GM21576 (cell line): ENCODE measurements around the gene DOK5.

Experiments used
- ATAC-seq: cut with Tn5 transposase; IDR thresholded peaks from one replicate; pipeline ENCODE4 v1.9.1; 2021; ENCODE audit warnings: mild to moderate bottlenecking, moderate library complexity; ENCODE audit not compliant: unreplicated experiment

DOK5 gene

DNA sequence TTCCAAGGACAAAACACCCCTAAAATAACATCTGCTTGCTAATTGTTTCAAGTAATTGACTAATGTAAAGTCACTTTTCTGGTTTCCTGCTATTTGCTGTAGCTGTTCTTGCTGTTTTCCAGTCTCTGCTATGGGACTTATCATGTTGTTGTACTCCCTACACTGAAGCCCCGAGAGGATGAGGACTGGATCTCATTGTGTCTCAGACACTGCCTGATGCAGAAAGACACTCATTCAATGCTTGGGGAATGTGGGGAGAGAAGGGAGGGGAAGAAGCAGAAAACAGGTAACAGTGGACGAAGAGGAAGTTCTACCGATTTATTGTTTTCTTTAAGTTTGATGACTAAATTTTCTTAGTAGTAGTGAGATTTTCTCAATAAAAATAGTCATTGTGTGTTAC lies 79.8 kb downstream of the DOK5 start:
- ATAC-seq: no peak

DNA sequence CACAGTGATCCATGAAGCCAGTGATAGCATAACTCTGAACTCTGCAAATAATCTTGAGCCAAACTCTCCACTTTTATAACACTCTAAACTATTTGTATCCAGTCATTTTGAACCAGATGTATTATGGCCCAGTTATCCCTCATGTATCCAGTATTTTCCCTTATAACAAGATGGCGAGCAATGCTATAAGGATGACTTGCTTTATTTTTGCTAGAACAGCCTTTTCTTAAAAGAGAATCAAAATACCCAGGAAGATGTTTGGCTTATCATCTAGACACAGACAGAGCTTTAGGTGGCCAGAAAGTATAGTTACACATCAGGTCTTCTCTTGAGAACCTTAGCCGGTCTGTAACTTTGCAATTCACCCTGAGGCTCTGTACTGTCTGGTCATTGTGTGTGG lies 81.0 kb downstream of the DOK5 start:
- ATAC-seq: no peak

DNA sequence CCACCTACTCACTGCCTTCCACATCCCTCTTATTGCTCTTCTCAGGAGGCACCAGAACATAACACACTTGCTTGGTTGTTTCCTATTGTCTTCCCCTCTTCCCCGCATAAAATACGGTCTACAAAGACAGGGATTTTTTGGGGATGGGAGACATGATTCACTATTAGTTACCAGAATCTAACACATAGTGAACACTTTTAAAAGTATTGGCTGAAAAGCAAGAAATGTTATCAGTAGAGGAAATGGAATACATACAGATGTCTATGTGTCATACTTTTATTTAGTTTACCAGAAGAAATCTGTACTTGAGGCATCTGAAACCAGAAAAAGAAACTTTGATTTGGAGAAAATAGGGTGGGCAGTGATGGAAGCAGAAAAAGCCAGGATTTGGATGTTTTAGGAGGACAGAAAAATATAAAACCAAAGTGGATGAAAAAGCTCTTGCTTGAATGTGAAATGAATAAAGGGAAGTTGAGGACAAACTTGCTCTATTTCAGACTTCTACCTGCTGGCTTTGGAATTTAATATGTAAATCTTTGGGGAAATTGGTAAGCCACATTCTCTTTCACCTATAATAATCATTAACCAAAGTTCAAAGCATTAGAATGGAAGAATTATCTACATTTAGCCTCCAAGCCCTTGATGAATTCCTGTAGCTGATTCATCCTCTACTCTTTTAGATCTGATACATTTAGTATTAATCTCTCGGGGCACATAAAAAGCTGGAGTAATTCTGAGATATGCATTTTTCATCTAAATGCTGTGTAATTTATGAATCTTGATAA lies 82.6 kb downstream of the DOK5 start:
- ATAC-seq: no peak

DNA sequence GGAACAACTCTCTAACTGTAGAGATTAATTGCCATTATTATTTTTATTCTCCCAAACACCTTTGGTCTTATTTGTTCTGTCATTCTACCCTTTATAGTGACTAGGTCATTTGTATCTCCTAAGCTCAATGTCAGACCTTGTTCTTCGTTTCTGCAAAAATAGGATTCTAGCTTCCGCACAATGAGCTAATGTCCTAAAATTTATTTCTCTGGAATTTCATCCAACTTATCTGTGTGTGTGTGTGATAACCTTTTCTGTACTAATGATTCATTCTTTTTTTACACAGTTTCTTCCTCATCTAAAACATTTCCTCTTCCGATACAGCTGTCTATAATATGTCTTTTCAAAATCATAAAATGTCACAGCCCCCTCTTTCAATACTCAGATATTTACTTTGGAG lies 84.5 kb downstream of the DOK5 start:
- no peak for ATAC-seq

DNA sequence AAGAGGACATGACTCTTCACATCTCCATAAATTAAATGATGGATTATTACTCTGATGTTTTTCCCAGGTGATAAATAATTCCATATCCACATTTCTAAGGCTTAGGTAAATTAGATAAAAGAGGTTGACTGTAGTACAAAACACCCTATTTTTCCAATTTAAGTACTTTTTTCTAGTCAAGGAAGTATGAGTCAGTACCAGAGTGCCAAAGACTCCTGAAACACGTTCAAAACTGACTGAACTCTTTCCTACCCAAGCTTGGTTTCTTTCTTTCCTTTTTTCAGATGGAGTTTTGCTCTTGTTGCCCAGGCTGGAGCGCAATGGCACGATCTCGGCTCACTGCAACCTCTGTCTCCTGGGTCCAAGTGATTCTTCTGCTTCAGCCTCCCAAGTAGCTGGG lies 85.0 kb downstream of the DOK5 start:
- no peak for ATAC-seq

DNA sequence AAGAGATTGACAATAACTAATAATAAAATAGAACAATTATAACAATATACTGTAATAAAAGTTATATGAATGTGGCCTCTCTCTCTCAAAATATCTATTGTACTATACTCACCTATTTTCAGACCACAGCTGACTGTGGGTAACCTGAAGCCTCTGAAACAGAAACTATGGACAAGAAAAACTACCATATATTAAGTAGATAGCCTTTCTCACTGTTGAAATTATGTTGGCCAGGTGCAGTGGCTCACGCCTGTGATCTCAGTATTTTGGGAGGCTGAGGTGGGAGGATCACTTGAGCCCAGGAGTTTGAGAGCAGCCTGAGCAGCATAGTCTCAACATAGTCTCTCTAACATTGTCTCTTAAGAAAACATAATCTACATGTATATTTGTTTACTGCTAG lies 89.9 kb downstream of the DOK5 start:
- no peak for ATAC-seq

DNA sequence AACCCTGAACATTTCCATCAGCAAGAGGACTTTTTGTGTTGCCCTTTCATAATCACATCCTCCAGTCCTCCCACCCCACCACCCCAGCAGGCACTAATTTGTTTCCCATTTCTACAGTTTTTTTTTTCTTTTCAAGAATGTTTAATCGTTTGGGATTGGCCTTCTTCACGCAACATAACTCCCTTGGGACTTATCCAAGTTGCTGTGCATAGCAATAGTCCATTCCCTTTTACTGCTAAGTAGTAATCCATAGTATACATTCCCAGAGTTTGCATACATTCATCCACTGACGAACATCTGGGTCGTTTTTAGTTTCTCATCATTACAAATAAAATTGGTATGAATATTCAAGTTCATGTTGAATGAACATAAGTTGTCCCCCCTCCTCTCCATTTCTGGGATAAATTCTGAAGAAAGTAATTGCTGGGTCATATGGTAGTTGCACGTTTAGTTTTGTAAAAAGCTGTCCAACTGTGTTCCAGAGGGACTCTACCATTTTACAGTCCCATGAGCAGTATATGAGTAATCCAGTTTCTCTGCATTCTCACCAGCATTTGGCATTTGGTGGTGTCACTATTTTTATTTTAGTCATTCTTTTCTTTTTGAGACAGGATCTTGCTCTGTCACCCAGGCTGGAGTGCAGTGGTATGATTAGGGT lies 90.8 kb downstream of the DOK5 start:
- ATAC-seq: no peak

DNA sequence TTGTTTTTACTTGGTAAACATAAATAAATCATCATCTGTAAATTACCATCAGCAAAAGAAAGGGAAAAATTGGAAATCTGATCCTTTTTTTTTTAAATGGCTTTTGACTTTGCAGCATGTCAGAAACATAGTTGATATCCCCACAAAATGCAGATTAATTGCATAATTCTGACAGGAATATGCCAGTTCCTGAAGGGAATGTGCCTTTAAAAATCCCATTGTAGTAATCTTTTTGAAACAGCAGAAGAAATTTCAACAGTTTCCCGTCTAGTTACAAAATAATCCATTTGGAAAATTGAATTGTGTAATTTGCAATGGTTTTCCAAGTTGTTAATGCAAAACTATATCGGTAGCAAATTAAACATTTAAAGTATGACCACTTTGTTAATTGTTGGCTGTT lies 95.2 kb downstream of the DOK5 start:
- ATAC-seq: no peak

DNA sequence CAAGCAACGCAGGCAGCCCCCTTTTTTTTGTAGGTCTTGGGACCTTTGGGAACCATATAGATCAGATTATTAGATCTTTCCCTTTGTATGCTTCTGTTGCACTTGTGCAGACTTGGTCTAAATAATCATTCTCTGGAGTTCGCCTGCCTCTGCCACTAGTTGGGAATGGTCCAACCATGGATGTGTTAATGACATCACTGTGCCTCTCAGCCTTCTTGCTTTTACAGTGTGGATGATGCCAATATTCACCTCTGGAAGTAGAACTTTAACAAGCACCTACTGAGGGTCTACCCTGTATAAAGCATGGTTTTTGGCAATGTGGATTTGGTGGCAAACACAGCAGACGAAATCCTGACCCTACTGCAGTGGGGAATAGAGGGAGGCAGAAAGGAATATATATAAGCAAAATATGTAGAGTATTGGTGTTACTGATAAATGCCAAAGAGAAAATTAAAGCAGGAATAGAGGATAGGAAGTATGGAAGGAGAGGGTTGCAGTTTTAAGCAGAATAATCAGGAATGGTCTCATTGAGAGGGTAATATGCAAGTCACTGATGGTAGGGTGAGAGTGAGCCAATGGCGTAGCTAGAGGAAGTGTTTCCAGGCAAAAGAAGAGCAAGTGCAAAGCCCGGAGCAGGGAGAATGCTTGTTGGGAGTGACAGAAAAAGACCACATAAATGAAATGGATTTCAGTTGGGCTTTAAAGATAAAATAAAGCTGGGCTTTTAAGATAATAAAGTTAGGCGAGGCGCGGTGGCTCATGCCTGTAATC lies 97.5 kb downstream of the DOK5 start:
- ATAC-seq: no peak

DNA sequence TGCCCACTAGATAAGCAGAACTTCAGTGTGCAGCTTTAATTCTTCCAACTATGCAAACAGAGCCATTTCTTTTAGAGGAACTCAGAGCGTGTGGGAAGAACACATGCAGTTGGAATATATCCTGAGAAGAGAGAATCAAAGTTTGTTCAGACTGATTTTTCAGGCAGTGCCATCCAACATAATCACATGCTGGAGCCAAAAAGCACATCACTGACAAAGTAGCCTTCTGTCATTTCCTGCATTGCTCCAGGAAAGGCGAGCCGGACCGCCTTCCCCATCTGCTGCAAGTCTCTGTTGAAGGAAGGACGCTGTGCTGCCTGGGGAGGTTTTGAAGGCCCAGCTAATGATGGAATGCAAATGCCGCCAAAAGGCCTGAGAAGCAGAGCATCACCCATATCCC lies 98.4 kb downstream of the DOK5 start:
- no peak for ATAC-seq

DNA sequence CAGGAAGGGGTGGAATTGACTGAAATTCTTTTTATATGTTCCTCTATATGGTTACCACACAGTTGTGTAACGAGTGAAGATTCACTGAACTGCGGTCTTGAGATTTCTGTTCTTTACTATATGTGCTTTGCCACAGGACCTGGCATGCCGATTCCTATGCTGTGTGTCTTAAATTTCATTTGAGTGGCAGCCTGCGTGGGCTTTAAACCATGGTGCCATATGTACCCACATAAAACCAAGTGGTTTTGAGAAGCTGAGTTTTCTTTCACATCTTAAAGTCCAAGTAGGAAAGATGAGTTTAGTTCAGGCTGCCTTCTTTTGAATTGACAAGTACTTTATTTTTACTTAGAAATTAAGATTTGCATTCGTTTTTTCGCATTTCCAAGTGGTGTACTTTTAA lies 101.1 kb downstream of the DOK5 start:
- no peak for ATAC-seq

DNA sequence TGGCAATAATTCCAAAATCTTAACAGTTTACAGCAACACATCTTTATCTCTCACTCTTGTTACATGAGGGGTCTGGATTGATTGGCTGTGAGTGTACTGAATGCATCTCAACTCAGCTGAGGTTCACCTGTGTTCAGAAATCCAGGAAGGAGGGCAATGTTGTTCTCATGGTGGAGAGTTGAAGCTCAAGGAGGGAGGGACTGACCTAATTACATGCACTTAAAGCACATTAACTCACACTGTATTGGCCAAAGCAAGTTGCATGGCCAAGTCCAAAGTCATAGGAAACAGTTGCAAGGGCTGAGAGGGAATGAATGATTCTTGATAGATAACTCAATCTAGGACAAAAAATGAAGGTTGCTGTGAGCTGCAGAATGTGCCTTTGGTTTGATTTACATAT lies 102.2 kb downstream of the DOK5 start:
- ATAC-seq: no peak

DNA sequence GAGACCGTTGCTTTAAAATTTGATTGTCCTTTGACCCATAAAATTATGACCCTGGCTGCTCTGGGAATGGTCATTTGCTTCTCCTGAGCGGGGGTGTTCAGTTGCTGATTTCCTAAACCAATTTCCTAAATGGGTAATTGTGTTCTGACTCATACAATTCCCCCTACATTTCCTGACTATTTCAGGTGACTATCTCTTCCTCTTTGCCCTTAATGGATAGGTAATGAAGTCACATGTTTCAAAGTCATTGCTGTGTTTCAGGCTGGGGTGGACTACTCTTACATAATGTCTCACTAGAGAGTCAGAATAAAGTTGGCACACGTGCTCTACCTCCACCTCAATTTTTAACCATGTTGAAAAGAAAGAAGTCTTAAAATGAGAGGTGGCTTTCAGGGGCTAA lies 109.8 kb downstream of the DOK5 start:
- no peak for ATAC-seq

DNA sequence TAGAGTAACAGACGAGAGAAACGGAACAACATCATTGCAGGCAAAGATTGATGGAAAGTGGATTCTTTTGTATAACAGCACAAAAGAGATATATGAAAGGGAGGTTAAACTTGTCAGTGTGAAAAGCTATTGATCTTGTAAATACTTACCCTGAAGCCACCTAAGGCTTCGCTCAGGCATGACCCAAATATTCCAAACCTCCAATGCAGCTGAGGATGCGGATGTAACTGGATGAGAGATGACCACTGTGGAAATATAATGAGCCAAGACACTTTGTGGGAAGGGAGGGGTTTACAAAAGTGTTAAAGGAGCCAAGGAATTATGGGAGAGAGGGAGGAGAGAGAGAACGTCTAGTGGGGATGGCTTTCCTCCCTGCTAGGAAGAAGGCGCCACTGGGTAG lies 112.0 kb downstream of the DOK5 start:
- no peak for ATAC-seq

DNA sequence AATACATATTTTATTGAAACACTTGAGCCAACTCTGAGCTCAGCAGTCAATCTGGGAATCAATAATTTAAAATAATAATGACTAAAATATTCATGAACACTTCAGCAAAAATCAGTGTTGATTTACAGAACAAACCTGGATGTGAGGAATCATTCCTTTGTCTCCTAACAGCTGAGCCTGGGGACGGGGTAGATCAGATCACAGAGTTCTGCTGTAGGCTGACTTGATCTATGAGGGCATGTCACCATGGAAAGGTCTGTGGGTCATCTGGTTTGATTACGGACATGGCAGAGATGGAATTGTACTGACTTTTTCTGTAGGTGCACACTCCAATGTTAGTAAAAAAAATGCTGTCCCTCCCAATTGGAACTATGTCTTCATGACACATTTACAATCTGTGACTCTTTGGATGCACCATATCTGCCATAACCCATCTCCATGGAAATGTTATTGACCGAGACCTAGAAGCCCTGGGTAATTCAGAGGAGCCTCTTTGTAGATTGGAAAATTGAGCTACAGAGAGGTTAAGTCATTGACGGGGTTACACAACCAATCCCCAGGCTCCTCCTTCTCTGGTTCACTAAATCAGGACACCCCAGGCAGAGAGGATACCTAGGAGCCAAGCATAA lies 114.1 kb downstream of the DOK5 start:
- no peak for ATAC-seq

DNA sequence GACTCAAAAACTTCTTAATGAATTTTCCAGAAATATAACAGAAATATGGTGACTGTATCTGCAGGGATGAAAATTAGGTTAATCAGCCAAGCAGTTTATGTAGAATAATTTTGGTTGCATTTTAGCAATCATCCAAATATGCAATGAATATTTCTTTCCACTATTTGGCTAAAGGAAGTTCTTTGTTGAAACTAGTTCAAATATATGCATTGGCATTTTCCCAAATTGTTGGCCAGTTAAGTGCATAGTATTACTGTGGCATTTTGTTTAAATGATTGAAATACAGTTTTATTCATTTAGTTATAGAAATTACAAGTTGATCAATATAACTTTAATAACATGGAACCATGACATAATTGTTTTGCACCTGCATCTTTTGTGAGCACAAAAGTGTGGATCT lies 115.5 kb downstream of the DOK5 start:
- no peak for ATAC-seq

DNA sequence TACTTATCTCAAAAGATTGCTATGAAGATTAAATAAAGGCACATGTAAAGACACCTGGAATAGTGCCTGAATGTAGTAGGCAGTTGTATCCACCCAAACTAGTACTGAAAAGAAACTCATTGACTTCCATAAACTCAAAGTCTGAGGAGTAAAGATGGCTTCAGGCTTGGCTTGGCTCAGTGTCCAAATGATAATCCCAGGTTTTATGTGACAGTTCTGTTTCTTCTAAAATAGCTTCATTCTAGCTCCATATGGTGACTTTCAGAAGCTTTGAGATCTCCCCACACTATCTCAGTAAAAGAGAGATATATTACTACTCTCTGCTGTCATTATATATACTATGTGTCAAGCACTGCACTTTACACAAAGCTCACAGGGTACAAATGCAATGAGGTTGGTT lies 121.3 kb downstream of the DOK5 start:
- ATAC-seq: no peak

DNA sequence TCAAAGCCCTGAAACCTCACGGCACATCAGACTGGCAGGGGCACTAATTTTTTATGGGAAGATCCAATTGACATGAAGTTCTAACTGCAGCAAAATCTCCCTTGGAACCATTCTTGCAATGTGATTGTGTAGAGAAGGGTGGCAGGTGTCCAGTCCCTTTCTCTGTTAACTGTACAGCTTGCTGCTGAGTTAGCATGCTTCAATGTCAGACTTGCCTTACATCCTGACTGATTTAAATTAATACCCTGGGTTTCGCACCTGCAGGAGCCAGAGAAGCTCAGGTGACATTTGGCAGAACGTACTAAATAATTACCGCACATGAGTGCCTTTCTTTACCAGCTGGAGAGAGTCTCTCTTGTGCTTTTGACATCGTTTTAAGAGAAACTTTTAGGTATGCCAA lies 123.0 kb downstream of the DOK5 start:
- ATAC-seq: no peak

DNA sequence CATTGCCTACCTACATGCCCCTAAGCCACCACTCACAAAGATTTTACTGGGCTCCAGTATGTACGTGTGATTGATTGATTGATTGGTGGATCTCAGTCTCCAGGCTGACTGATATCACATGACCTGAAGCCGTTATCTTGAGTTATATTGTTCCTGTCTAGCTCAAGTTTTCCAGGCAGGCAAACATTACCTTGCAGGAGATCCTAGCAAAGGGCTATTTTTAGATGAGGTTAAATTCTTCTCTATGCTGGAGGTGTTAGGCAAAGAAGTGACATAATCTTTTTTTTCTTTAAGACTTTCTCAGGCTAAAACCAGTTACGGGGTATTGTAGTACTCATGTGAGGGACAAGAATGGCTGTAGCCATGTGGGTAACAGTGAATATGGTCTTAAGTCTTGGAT lies 125.2 kb downstream of the DOK5 start:
- no peak for ATAC-seq

DNA sequence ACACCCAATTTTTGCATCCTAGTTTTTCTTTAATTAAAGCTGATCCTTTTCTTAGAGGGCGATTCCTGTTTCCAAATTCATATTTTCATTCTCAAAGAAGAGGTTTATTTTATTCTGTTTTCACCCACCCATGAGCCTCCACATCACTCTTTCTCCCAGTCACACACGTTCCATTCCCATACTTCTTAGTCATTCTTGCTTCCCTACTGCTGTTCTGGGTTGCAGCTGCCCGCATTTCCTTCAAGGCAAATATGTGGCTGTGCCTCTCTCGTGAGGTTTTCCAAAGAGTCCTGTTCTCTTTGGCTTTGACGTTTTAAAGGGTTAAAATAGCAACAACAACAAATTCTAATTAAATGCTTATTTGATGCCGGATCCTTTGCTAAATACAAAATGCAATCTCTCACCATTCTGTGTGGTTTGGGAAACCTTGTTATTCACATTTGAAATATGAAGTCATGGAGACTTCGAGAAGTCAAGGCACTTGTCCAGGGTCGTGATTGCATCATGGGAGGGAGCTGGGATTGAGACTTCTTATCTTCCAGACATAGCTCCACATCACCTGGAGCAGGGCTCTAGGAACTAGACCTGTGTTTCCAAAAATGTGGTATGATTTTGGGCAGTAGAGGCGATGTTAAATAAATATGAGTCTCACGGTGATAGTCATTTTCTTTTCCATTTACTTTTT lies 126.6 kb downstream of the DOK5 start:
- ATAC-seq: no peak

DNA sequence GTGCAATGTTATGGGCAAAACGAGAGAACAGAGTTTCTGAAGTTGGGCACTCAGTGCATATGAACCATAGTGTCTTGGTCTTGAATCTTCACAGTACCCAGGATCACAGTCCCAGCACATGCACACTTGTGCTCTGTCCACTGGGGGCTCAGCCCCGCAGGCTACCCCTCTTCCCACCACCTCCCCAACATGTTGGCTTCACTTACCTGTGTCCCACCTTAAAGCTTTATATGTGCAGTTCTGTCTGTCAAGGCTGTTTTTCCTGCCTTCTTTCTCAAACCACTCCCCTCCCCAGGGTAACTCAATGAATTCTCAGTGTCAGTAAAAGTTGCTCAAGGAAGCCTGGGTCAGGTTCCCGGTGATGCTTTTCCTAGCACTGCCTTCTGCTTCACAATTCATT lies 129.9 kb downstream of the DOK5 start:
- no peak for ATAC-seq
